Skin of body (tissue), 2 donors: ENCODE data around the gene MRPL48. TPM values are rescaled to one million over a fixed set of nuclear protein-coding genes. Genes with fewer than 3 reads are reported as not detected.
A peak's percentile ranks its signal among the peaks of the same experiment; 100 is the strongest.
"Not testable (repeated sequence)": the region's sequence is repeated elsewhere in the genome, so short reads cannot be mapped to it uniquely, and the experiment has no call there.

Source experiments
- DNase-seq: peaks from one replicate; lab custom pipeline; 2025; lab: John Stamatoyannopoulos, UW
- total RNA-seq: library from RNA; depleted of rRNA; stranded (reverse); fragments of >200 nt; gene quantifications from one replicate; pipeline ENCODE4 v1.2.3, GENCODE V29; 2014

Gene MRPL48
- 30.6 TPM for total RNA-seq

GRCh38 chr11:73787643-73788558 lies at the start of gene MRPL48:
TSS of gene MRPL48 (plus strand) at chr11:73787874. CDS start at chr11:73787972, 98 bp downstream.
- DNase-seq, result peak; percentile 89

DNA sequence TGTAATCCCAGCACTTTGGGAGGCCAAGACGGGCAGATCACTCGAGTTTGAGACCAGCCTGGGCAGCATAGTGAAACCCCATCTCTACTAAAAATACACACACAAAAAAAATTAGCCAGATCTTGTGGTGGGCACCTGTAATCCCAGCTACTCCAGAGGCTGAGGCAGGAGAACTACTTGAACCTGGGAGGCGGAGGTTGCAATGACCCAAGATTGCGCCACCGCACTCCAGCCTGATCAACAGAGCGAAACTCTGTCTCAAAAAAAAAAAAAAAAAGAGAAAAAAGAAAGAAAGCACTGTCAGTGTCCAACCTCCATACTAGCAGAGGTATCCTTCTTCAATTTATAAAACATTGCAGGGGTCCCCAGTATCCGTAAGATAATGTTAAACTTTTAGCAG lies 44.6 kb upstream of the MRPL48 start:
- no peak for DNase-seq

DNA sequence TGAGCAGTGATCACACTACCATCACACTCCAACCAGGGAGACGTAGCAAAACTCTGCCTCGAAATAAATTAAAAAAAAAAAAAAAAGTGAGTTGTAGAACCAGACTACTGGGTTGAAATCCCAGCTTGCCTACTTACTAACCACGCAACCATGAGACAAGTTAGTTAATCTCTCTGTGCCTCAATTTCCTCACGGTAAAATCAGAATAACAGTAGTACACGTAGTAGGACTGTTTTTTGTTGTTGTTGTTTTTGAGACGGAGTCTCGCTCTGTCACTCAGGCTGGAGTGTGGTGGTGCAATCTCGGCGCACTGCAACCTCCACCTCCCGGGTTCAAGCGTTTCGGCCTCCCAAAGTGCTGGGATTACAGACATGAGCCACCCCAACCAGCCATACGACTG lies 41.0 kb upstream of the MRPL48 start:
- DNase-seq, result no peak

- DNase-seq, result no peak
These were observed 39.9 kb upstream of the MRPL48 start for GRCh38 chr11:73747762-73748161.

- DNase-seq, result no peak
These were observed 39.4 kb upstream of the MRPL48 start for GRCh38 chr11:73748300-73748699.

DNA sequence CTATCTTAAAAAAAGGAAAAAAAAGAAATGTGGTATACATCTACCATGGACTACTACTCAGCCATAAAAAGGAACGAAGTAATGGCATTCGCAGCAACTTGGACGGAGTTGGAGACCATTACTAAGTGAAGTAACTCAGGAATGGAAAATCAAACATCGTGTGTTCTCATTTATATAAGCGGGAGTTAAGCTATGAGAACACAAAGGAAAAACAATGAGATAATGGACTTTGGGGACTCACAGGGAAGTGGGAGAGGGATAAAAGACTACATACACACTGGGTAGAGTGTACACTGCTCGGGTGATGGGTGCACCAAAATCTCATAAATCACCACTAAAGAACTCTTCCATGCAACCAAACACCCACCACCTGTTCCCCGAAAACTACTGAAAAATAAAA lies 38.6 kb upstream of the MRPL48 start:
- no peak for DNase-seq

DNA sequence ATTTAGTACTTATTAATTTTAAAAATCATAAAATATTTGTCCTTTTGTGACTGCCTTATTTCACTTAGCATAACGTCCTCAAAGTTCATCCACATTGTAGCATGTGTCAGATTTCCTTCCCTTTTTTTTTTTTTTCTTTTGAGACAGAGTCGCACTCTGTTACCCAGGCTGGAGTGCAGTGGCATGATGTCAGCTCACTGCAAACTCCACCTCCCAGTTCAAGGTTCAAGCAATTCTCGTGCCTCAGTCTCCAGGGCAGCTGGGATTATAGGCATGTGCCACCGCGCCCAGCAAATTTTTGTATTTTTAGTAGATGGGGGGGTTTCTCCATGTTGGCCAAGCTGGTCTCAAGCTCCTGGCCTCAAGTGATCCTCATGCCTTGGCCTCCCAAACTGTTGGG lies 37.4 kb upstream of the MRPL48 start:
- no peak for DNase-seq

DNA sequence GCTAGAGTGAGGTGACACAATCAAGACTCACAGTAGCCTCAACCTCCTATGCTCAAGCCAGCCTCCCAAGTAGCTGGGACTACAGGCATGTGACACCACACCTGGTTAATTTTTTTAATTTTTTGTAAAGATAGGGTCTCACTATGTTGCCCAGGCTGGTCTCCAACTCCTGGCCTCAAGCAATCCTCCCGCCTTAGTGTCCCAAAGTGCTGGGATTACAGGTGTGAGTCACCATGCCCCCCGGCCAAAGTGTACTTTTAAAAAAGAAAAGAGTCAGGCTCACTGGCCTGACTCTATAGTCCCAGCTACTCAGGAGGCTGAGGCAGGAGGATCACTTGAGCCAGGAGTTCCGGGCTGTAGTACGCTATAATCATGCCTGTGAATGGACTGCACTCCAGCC lies 36.8 kb upstream of the MRPL48 start:
- not testable (repeated sequence) for DNase-seq

DNA sequence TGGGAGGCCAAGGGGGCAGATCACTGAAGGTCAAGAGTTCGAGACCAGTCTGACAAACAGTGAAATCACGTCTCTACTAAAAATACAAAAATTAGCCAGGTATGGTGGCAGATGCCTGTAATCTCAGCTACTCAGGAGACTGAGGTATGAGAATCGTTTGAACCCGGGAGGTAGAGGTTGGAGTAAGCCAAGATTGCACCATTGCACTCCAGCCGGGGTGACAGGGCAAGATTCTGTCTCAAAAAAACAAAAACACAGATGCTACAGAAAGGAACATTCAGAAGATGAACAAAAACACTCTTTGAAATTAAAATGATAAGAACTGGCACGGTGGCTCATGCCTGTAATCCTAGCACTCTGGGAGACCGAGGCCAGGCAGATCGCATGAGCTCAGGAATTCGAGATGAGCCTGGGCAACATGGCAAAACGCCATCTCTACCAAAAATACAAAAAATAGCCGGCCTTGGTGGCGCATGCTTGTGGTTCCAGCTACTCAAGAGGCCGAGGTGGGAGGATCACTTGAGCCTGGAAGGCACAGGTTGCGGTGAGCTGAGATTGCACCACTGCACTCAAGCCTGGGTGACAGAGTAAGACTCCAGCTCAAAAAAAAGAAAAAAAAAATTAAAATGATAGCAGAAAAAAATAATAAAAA lies 35.3 kb upstream of the MRPL48 start:
- no peak for DNase-seq

DNA sequence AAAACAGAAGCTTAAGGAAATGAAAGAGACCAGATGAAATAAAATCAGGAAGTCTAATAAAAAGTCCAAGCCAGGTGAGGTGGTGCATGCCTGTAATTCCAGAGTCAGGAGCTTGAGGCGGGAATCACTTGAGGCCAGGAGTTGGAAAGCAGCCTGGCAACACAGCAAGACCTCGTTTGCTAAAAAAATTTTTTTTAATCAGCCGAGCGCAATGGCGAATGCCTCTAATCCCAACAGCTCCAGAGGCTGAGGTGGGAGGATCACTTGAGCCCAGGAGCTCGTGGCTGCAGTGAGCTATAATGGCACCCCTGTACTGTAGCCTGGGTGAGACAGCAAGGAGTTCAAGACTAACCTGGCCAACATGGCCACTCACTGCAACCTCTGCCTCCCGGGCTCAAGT lies 34.8 kb upstream of the MRPL48 start:
- DNase-seq, result no peak

GRCh38 chr11:73753938-73754337 lies 33.7 kb upstream of the MRPL48 start:
- DNase-seq, result no peak

GRCh38 chr11:73755670-73756069 lies 32.0 kb upstream of the MRPL48 start:
- DNase-seq, result no peak

- DNase-seq, result no peak
These were observed 30.1 kb upstream of the MRPL48 start for GRCh38 chr11:73757598-73757997.

DNA sequence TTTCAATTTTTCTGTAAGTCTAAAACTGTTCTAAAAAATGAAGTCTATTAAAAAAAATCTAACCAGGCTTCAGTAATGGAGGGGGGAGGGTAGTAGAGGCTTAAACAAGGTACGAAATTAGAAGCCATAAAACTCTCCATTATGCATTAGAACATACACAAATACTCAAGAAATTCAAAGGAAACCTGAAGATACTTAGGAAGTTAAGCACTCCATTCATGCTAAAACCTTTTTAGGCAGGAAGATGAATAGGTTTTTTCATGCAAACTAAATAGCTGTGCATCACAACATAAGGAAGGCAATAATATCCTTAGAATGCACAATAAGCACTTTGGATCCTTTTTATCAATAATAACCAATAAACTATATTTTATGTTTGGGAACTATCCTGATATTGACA lies 29.2 kb upstream of the MRPL48 start:
- no peak for DNase-seq

GRCh38 chr11:73759610-73760134 lies 28.0 kb upstream of the MRPL48 start:
- DNase-seq, result peak; percentile 51

DNA sequence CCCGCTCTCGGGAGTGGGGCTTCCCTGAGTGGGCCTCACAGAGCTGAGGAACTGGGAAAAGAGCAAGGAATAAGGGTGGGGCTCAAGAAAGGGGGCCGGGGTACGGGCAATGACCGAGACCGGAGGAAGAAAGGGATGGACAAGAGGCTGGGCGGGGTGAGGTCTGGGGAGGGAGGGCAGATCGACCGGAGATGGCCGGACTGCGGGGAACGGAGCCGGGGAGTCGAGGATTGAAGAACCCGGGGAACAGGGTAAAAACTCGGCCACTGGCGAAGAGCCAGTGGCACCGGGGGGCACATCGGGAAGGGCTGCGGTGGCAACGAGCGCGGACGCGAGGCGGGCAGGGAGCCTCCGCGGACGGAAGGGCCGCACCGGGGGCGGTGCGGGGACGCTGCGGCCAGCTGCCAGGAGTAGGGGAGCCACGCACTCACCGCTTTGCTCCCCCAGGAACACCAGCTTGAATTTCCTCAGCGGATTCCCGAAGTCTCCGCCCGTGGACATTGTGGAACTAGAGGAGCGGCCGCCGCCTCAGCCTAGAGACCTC lies 27.5 kb upstream of the MRPL48 start:
- DNase-seq, result peak; percentile 35

DNA sequence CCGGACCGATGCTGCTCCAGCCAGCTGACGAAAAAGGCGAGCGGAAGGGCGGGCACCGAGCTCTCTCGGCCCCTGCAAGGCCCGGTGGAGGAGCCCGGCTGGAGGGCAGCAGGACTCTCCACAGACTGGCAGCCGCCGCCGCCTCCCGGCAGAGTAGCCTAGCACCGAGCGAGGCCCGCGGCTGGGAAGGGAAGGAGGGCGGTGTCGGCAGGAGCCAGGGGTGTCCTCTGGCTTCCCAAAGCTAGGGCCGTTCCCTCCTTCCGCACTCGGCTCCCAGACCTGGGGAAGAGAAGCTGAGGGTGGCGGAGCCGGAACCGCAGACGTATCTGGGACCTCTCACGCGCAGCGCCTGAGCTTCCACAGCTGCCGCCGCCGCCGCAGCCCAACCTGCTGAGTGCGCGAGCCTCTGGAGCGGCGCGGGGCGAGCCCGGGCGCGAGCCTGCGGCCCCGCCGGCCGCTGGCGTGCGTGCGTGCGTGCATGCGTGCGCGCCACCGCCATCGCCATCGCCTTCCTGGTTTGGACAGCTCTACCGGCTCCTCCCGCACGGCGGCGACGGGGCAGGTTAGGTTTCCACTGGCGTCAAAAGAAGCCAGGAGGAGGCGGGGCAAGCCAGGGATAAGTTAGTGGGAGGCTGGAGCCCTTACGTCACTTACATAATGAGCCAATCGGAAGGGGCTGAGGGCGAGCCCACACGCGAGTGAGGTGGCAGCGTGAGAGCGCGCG lies 26.8 kb upstream of the MRPL48 start, which contains the start of gene RAB6A:
TSS of gene RAB6A (minus strand) at position 396 of the 724 bp plus-strand sequence. CDS start 439 bp downstream, outside the sequence.
- peak; percentile 100 for DNase-seq

DNA sequence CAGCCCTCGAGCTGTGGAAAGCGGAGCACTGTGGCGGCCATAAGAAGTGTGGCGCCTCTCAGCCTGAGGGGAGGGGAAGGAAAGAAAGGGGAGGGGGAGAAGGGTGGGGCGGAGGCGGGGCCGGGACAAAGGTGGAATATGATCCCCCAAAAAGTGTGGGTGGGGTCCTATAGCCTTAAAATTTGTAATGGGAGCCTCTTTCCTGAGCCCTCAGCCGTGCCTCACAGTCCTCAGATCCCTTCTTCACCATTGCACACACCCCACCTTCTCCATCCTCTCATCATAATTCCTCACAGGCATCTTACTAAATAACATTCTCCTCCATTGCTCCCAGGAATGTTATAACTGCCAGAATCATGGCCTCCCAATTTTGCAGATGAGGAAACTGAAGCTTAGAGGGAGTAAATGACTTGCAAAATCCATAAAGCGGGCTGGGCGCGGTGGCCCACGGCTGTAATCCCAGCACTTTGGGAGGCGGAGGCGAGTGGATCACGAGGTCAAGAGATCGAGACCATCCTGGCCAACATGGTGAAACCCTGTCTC lies 26.2 kb upstream of the MRPL48 start:
- no peak for DNase-seq

GRCh38 chr11:73762732-73763131 lies 24.9 kb upstream of the MRPL48 start:
- no peak for DNase-seq

DNA sequence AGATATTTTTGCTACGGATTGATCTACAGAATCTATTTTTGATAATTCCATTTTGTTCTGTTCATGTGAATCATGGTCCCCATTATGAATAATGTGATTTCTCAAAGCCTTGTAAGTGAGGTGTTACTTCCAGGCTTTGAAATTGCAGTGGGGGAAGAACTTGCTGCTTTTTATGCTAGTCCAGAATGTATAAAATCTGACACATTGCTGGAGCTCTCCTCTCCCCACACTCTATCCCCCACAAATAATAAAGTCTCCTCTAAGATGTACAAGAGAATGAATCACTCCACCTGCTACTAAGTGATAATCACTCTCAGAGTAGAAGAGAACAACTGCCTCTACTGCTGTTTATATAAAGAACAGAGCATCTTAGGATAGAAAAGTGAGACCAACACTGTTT lies 20.9 kb upstream of the MRPL48 start:
- DNase-seq, result no peak

DNA sequence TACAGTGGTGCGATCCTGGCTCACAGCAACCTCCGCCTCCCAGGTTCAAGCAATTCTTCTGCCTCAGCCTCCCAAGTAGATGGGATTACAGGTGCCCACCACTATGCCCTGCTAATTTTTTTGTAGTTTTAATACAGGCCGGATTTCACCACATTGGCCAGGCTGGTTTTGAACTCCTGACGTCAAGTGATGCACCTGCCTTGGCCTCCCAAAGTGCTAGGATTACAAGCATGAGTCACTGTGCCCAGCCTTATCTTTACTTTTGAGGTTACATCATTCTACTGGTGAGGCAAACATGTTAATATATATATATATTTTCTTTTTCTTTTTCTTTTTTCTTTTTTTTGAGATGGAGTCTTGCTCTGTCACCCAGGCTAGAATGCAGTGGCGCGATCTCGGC lies 16.9 kb upstream of the MRPL48 start:
- DNase-seq, result not testable (repeated sequence)
